GM12892 (cell line): ENCODE measurements around the gene GCK.
A peak's percentile ranks its signal among the peaks of the same experiment; 100 is the strongest.

Experiments
- DNase-seq: peaks from one replicate; pipeline ENCODE4 v3.0.0; 2011; ENCODE audit not compliant: insufficient read length
- FAIRE-seq: peaks from 2 replicates; lab custom pipeline; 2011; peaks lifted over from hg19 to GRCh38; lab: Jason Lieb, UNC
- POLR2A ChIP-seq: IDR thresholded peaks from 2 replicates; pipeline ENCODE4 v1.6.1; 2011; ENCODE audit warnings: low read depth, low read length, control low read depth
- POLR2AphosphoS5 ChIP-seq: IDR thresholded peaks from 2 replicates; pipeline ENCODE4 v1.6.1; 2011; ENCODE audit warnings: low read depth, low read length, control low read depth
- TAF1 ChIP-seq: IDR thresholded peaks from 2 replicates; pipeline ENCODE4 v1.6.1; 2011; ENCODE audit warnings: low read depth, mild to moderate bottlenecking, control low read depth, low read length, borderline replicate concordance

GCK gene

GRCh38 chr7:44107116-44107960 is 81.9 kb downstream of the GCK start:
- FAIRE-seq (no peak), DNase-seq (no peak)
- TF ChIP-seq POLR2AphosphoS5 (no peak), POLR2A (no peak), TAF1 (no peak)

GRCh38 chr7:44106311-44107065 is 82.8 kb downstream of the GCK start:
- TF ChIP-seq TAF1 (no peak), POLR2A (no peak), POLR2AphosphoS5 (no peak)
- FAIRE-seq, result no peak
- no peak for DNase-seq

DNA sequence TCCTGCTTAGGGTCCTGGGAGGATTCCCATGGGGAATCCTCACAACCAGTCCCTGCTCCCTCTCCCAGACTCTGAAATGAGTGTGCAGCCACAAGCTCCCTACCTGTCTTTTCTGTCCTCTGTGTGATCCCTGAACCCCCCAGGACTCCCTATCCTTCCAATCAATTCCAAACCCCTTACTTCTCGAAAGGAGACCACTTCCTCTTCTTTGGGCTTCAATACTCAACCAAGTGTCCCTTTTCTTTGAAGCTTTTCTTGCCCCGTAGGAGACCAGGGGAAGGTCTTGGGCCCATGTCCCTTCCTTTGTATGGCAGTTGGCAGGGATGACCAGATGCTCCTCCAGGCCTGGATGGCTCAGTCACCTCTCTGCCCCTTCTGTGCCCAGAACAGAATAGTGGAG is 83.4 kb downstream of the GCK start:
- TF ChIP-seq POLR2AphosphoS5 (no peak), TAF1 (no peak), POLR2A (no peak)
- FAIRE-seq, result no peak
- DNase-seq, result no peak

DNA sequence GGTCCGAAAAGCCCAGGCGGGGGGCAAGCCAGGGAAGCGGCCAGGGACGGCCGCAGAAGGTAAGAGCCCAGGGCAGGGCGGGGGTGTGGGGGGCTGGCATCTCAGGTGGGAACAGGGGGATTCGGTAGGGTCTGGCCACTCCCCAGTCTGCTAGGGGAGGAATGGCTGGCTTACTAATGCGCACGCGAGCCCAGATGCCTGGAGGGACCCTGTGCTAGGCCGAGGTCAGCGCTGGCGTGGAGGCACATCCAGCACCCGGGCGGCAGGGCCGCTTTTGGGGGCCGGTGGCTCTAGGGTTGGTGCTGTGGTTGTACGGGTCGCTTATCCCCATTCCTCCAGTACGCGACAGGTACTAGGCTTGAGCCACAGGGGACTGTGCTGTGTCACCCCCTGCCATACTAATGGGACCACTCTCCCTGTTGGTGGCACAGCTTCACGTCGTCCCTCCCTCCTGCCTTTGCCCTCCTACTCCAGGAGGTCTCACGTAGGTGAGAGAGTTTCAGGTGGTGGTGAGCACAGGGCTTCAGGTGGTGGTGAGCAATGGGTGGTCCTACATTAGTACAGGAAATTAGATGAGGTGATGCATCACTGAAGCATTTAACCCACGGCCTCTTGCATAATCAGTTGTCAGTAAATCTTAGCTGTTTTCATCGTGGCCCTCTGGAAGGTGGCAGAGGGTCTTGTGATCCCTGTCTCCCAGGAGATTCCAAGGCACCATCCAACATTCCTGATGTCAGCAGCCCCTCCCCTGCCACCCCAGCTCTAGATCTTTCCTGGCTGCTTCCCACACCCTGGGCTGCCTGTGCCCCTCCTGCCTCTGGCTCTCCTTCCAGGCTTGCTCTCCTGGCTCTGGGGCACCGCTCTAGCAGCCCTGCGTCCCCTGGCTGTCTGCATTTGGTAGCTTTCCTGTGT is 84.1 kb downstream of the GCK start:
- no peak for DNase-seq
- FAIRE-seq, result no peak
- TF ChIP-seq TAF1 (no peak), POLR2A (no peak), POLR2AphosphoS5 (no peak)

DNA sequence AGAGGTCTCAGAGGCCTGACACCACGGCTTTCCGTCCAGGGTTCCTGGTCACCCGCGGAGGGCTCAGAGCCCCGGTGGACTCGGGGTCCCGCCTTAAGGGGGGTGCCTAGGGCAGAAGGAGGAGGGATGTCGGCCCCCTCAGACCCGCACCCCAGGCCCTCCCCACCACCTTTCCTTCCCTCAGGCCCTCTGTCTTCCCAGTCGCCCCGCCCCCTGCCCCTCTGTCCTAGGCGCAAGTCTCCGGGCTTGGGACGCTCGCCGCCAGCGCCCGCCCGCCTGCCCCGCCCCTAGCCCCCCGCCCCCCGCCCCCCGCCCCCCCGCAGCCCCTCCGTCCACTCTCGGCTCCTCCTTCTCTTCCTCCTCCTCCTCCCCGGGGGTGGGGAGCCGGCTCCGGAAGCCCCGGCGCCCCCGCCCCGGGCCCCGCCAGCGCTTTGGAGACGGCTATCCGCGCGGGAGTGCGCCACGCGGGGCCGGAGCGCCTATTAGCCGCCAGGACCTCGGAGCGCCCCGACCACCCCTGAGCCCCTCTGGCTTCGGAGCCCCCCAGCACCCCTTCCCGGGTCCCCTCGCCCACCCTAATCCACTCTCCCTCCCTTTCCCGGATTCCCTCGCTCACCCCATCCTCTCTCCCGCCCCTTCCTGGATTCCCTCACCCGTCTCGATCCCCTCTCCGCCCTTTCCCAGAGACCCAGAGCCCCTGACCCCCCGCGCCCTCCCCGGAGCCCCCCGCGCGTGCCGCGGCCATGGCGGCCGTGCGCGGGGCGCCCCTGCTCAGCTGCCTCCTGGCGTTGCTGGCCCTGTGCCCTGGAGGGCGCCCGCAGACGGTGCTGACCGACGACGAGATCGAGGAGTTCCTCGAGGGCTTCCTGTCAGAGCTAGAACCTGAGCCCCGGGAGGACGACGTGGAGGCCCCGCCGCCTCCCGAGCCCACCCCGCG is 85.0 kb downstream of the GCK start, which contains the start of gene AEBP1:
Gene AEBP1, plus strand, starts transcription at position 423 of the 937 bp plus-strand sequence. Its CDS starts 321 bp downstream, at position 744.
- no peak for DNase-seq
- no peak for FAIRE-seq
- TF ChIP-seq TAF1, result no peak
- TF ChIP-seq POLR2A, result no peak
- TF ChIP-seq POLR2AphosphoS5, result no peak

- TF ChIP-seq TAF1 (no peak), POLR2A (no peak), POLR2AphosphoS5 (no peak)
- FAIRE-seq, result no peak
- no peak for DNase-seq
These were observed 85.7 kb downstream of the GCK start for GRCh38 chr7:44103566-44103922.

- FAIRE-seq (no peak), DNase-seq (no peak)
- TF ChIP-seq POLR2A (no peak), POLR2AphosphoS5 (no peak), TAF1 (no peak)
These were observed 86.2 kb downstream of the GCK start for GRCh38 chr7:44102846-44103565.

- TF ChIP-seq TAF1 (no peak), POLR2A (no peak), POLR2AphosphoS5 (no peak)
- DNase-seq, result no peak
These were observed 87.0 kb downstream of the GCK start for GRCh38 chr7:44101966-44102845.

DNA sequence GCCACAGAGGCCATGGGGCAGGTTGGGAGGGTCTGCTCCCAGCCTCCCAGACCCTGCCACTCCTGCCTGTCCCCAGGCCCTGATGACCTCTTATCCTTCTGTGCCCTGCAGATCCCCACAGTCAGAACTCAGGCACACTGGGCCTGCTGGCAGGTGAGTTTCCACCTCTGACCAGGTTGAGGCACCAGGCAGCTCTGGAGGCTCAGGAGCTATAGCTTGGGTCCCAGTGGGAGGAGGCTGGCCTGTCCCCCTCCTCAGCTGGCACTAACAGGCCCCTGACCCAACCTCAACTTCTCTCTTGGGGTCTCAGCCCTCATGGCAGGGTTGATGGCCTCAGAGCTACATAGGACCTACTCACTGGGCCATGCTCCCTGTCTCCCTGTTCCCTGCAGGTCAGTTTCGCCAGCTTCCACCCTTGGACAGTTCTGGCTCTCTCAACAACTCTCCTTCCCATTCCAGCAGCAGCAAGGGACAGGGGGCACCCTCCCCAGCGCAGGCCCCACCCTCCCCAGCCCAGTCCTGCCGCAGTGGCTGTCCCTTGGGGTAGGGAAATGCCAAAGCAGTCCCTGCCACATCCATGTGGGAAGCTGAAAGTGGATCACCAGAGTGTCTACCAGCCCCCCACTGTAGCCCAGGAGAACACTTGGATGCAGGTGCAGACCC is 87.8 kb downstream of the GCK start:
- FAIRE-seq (peak; percentile 38), DNase-seq (no peak)
- TF ChIP-seq TAF1, result no peak
- no peak for TF ChIP-seq POLR2AphosphoS5
- TF ChIP-seq POLR2A, result no peak

More at GRCh38 chr7:44101966-44102845, 87.0 kb downstream of the GCK start:
- FAIRE-seq, result no peak
